ENCODE measurements around the gene EMX1.

Gene EMX1

DNA sequence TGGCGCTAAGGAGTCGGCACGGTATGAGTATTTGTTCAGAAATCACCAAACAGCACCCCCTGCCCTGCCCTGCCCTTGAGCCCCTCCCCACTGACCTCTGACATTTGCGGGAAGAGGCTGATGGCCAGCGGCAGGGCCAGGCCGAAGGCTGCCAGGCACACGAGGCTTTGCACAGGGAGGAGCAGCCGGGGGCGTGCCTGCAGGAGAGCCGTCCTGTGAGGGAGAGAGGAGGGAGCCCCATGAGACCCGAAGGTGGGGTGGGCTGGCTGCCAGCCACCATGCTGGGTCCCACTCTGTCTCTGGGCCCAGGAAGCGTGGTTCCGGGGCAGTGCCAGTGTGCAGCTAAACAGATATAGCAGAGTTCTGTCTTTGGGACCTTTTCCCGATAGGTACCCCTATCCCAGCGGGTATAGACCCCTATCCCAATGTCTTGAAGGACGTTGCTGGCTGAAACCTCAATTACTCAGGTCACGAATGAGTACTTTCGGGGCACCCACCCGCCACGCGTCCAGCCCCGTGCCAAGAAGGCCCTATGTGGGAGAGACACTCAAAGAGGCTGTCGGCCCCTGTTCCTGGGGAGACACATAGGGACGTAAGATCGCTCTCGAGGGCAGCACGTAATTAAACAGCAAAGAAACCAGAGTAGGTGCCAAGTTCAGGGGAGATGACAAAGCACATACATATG, 43.9 kb downstream of the EMX1 start:
- DNase-seq, result no peak

DNA sequence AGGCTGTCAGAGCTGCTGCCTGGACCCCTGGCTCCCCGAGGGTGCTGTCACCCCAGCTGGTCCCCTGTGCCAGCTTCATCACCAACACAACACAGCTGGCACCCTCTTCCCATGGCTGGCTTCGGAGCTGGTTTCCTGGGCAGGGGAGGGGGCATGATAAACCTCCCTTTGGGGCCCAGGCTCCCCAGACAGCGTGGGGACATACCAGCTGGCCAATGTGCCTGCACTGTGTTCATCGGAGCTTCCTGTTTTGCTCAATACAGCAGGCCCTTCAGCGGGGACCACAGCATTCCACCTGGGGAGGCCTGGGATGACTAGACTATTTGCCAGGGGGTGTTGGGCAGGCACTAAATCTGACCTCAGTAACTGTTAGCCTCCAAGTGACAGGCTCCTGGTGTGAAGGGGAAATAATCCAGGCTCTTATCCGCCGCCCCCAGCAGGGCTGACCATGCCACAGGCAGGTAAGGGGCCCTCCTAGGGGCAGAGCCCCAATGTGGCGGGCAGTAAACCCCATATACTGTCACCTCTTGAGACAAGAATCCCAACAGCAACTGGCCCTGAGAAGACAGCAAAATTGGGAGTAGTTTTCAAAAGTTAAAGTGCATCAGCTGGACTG, 44.6 kb downstream of the EMX1 start:
- DNase-seq, result no peak

DNA sequence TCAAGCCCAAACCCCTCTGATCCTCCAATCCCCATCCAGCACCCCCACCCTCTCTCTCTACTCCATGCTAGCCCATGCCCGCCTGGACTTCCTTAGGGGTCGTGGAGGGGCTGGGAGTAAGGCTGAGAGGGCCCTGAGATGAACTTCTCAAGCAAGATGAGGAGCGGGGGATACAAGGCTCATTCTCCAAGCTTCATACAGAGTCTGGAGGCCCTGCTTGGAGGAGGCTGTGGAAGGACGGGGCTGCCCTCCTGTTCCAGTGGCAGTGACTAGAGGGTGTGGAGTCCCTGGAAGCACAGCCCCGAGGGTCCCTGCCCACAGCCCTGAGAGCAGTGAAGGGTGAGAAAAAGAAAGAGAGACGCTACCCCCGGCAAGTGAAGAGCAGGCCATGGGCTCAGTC, 45.6 kb downstream of the EMX1 start:
- no peak for DNase-seq

- no peak for DNase-seq
Observed at GRCh38 chr2:72963423-72964145, 46.3 kb downstream of the EMX1 start.

DNA sequence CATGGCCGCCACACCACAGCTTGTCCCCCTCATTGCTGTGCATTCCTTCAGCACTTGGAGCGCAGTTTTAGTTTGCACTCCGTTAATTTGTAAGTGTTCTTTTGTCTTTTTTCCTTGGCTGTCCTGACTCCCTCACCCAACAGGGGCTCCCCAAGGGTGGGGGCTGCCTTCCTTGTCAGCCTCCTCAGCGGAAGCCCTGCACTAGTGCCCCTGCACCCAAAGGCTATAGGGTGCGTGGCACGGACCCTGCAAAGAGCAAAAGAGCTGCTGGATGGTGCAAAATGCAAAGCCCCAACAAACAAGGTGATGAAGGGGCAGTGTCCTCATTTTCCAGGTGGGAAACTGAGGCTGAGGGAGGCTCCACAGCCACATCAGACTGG, 46.8 kb downstream of the EMX1 start:
- no peak for DNase-seq

DNA sequence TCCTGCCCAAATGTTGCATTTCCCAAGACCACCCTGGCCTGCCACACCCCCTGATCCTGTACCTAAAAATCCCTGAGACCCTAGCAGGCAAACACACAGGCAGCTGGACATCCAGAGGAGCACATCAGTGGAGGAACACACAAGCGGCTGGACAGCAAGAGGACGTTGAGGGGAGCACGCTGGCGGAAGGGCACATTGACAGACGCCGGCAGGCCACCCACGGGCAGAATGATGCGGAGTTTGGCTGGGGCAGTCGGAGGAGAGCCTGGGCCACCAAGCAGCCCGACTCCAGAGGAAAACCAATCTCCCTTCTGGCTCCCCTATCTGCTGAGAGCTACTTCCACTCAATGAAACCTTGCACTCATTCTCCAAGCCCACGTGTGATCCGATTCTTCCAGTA, 47.7 kb downstream of the EMX1 start:
- no peak for DNase-seq

DNA sequence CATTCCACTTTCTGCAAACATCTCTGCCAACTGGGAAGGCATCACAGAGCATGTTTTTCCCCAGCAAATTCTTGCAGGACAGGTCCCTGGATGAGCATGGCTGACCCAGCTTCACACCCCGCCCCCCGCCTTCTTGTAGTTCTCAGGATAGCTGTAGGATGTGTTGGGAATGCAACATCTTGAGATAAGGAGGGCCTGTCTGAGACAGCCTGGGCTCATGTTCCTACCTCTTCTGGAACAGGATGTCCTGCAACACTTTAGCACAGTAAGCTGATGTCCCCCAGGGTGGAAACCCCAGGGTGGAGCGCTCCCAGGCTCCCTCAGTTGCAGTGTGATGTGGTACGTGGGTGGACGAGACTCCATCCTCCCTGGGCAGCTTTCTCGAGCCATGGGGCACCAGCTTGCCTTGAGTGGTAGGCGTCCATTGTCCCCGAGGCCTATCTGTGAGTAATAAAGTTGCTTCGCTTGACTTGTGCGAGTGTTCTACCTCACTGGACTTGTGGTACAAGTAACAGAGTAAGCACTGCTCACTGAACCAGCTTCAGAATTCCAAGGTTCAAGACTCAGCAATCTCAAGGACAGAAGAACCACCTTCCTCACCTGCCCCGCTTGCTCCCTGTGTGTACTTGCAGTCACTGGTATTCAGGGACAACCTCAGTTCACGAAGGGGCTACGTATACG, 48.6 kb downstream of the EMX1 start:
- no peak for DNase-seq

GRCh38 chr2:72968286-72968685, 51.0 kb downstream of the EMX1 start:
- no peak for DNase-seq

- DNase-seq, result no peak
Observed at GRCh38 chr2:72969706-72970105, 52.4 kb downstream of the EMX1 start.

- DNase-seq, result no peak
Observed at GRCh38 chr2:72971036-72971435, 53.7 kb downstream of the EMX1 start.

GRCh38 chr2:72972352-72973136, 55.2 kb downstream of the EMX1 start:
- no peak for DNase-seq

- DNase-seq, result no peak
Observed at GRCh38 chr2:72973137-72973535, 55.8 kb downstream of the EMX1 start.

GRCh38 chr2:72973566-72974435, 56.5 kb downstream of the EMX1 start:
- peak; percentile 34 for DNase-seq

- no peak for DNase-seq
Observed at GRCh38 chr2:72974436-72974754, 57.1 kb downstream of the EMX1 start.

GRCh38 chr2:72975017-72975416, 57.7 kb downstream of the EMX1 start:
- DNase-seq, result no peak

- DNase-seq, result no peak
Observed at GRCh38 chr2:72979896-72980295, 62.6 kb downstream of the EMX1 start.

DNA sequence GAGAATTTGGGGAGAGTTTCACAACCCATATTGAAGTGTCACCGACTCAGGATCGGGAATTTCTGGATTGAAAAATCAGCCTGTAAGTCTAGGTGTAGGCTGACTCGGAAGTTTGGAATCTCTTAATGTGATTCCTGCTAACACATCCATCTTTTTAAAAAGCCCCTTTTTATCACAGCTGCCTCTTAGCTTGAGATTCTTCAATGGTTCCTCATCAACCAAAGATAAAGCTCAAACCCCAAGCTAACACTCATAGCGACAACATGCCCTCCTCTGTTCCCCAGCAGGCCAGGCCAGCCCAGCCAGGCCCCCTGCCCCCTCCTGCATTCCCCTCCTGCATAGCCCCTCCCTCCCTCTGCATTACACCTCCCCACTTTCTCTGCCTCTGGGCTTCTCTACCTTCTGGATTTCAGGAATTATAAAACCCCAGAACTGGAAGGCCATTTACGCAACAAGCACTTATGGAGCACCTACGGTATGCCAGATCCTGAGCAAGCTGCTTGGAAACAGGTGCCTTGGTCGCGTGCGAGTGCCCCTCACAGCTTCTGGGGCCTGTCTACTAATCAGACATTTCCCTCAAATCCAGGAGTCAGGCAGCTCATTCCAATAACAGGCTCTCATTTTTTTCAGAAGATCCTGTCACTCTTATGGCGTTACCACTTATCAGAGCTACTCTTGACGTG, 63.4 kb downstream of the EMX1 start:
- DNase-seq, result no peak

DNA sequence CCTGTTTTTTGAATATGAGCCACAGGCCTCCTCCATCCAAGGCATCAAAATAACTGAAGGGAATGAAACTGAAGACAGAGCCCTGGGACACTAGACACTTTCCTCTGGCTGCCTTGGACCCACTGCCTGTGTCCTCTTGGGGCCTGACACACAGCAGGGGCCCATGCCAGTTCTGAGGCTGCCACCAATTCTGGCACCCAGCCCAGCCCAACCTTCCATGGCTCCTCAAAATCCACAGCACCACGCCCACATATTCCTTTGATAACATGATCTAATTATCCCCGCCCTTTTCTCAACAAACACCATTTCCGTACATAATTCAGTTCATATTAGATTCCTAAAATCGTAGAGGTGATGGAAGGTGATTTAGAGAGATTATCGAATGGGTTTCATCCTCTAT, 64.2 kb downstream of the EMX1 start:
- DNase-seq, result no peak

DNA sequence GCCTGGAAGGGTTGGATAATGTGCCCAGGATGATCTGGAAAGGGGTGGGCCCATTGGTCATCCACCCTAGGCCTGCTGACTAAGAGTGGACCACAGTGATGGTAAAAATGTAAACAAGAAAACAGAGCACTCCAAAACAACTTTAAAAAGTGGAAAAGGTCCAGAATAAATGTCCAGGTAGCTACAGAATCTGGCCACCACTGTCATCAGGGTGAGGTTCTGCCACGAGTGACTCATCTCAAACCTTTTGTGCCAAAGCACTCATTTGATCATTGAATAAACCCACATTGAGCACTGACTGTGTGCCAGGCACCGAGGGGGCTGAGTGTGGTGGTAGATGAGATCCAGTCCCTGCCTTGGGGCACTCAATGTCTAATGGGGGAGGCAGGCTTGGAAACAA, 64.9 kb downstream of the EMX1 start:
- DNase-seq, result no peak

DNA sequence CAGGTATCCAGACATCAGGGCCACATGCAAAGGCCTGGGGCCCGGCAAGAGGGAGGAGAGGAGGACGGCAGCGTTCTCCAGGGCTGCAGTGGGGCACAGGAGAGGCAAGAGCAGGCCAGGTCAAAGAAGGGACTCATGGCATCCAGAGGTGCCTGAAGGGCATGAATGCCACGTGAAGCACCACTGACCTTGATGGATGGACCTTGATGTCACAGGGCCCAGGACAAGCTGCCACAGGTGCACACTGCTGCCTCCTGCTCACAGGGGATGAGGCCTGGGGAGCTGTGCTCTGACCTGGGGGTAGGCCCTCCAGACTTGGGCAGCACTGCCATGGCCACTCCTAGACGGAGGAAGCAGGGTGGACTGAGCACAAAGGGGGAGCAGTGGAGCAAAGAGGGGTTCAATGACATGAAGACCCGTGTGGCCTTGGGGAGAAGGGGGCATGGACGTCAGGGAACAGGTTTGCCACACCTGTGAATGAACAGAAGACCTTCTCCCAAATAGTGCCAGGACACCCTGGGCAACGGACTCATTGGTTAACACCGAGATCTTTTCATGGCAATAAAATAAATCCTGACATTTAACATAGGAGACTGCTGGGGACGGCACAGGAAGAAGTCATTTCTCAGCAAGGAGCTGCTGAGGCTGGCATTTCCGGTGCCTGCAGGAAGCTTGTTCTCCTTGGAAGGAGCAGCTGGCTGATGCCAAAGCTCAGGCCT, 65.6 kb downstream of the EMX1 start:
- no peak for DNase-seq
